ENCODE measurements around the gene CCNG2. TPM values are rescaled to one million over a fixed set of nuclear protein-coding genes. Genes with fewer than 3 reads are reported as not detected.
"Not testable (repeated sequence)": the region's sequence is repeated elsewhere in the genome, so short reads cannot be mapped to it uniquely, and the experiment has no call there.

Gene CCNG2
- total and polyA plus RNA-seq, 2 donors: 40.2 to 84.8 TPM

GRCh38 chr4:77132652-77133312, 24.2 kb upstream of the CCNG2 start:
- 65% methylated on average over 1 of the region's 1 CpG for WGBS
- Histone ChIP-seq H3K4me1 (ENCODE audit: insufficient read depth) (no peaks in the 10 kb centered on the region), H3K27ac (ENCODE audit: low read depth) (no peak overlapping the region), H3K36me3 (ENCODE audit: insufficient read depth) (no peaks in the 10 kb centered on the region), H3K4me3 (ENCODE audit: low read depth, low read length) (no peak overlapping the region)
- DNase-seq (ENCODE audit: extremely low spot score): no peak

- not testable (repeated sequence) for H3K4me3 ChIP-seq (ENCODE audit: low read depth, low read length)
- 73% methylated on average over 6 of the region's 6 CpGs for WGBS
Observed at GRCh38 chr4:77137448-77137847, 19.6 kb upstream of the CCNG2 start.

GRCh38 chr4:77141964-77142645, 14.9 kb upstream of the CCNG2 start:
- H3K4me3 ChIP-seq (ENCODE audit: low read depth, low read length): no peak overlapping the region
- no peak for DNase-seq (ENCODE audit: extremely low spot score)
- no peaks in the 10 kb centered on the region for H3K4me1 ChIP-seq (ENCODE audit: insufficient read depth)
- H3K27ac ChIP-seq (ENCODE audit: low read depth): peak overlapping the region; percentile 80
- H3K36me3 ChIP-seq (ENCODE audit: insufficient read depth): no peaks in the 10 kb centered on the region
- WGBS: 54% methylated on average over 6 of the region's 6 CpGs

More at GRCh38 chr4:77137448-77137847, 19.6 kb upstream of the CCNG2 start:
- not testable (repeated sequence) for H3K4me1 ChIP-seq (ENCODE audit: insufficient read depth); H3K27ac ChIP-seq (ENCODE audit: low read depth); DNase-seq (ENCODE audit: extremely low spot score); H3K36me3 ChIP-seq (ENCODE audit: insufficient read depth)

GRCh38 chr4:77142646-77143028, 14.4 kb upstream of the CCNG2 start:
- Histone ChIP-seq H3K4me3 (ENCODE audit: low read depth, low read length) (no peak overlapping the region), H3K4me1 (ENCODE audit: insufficient read depth) (no peaks in the 10 kb centered on the region), H3K36me3 (ENCODE audit: insufficient read depth) (no peaks in the 10 kb centered on the region), H3K27ac (ENCODE audit: low read depth) (no peak overlapping the region)
- DNase-seq (ENCODE audit: extremely low spot score): no peak
- 43% methylated on average over 4 of the region's 4 CpGs for WGBS

- Histone ChIP-seq H3K4me1 (ENCODE audit: insufficient read depth) (no peaks in the 10 kb centered on the region), H3K4me3 (ENCODE audit: low read depth, low read length) (no peak overlapping the region), H3K36me3 (ENCODE audit: insufficient read depth) (no peaks in the 10 kb centered on the region), H3K27ac (ENCODE audit: low read depth) (no peak overlapping the region)
- no peak for DNase-seq (ENCODE audit: extremely low spot score)
- WGBS: 41% methylated on average over 3 of the region's 3 CpGs
Observed at GRCh38 chr4:77143091-77143490, 13.9 kb upstream of the CCNG2 start.

- DNase-seq (ENCODE audit: extremely low spot score): no peak
- Histone ChIP-seq H3K4me3 (ENCODE audit: low read depth, low read length) (no peak overlapping the region), H3K27ac (ENCODE audit: low read depth) (peak overlapping the region; percentile 77), H3K4me1 (ENCODE audit: insufficient read depth) (no peaks in the 10 kb centered on the region), H3K36me3 (ENCODE audit: insufficient read depth) (no peaks in the 10 kb centered on the region)
- 43% methylated on average over 1 of the region's 1 CpG for WGBS
Observed at GRCh38 chr4:77145842-77146185, 11.2 kb upstream of the CCNG2 start.

GRCh38 chr4:77146186-77147078, 10.6 kb upstream of the CCNG2 start:
- Histone ChIP-seq H3K4me3 (ENCODE audit: low read depth, low read length) (no peak overlapping the region), H3K36me3 (ENCODE audit: insufficient read depth) (no peaks in the 10 kb centered on the region), H3K4me1 (ENCODE audit: insufficient read depth) (no peaks in the 10 kb centered on the region), H3K27ac (ENCODE audit: low read depth) (peak overlapping the region; percentile 77)
- WGBS: 42% methylated on average over 3 of the region's 3 CpGs
- DNase-seq (ENCODE audit: extremely low spot score): no peak

GRCh38 chr4:77147079-77147782, 9.8 kb upstream of the CCNG2 start:
- Histone ChIP-seq H3K27ac (ENCODE audit: low read depth) (peak overlapping the region; percentile 56), H3K4me3 (ENCODE audit: low read depth, low read length) (no peak overlapping the region), H3K4me1 (ENCODE audit: insufficient read depth) (no peaks in the 10 kb centered on the region), H3K36me3 (ENCODE audit: insufficient read depth) (no peaks in the 10 kb centered on the region)
- WGBS: 69% methylated on average over 5 of the region's 5 CpGs
- no peak for DNase-seq (ENCODE audit: extremely low spot score)

GRCh38 chr4:77148078-77148477, 8.9 kb upstream of the CCNG2 start:
- Histone ChIP-seq H3K4me3 (ENCODE audit: low read depth, low read length) (no peak overlapping the region), H3K4me1 (ENCODE audit: insufficient read depth) (no peaks in the 10 kb centered on the region), H3K36me3 (ENCODE audit: insufficient read depth) (no peaks in the 10 kb centered on the region), H3K27ac (ENCODE audit: low read depth) (no peak overlapping the region)
- 89% methylated on average over 2 of the region's 2 CpGs for WGBS
- no peak for DNase-seq (ENCODE audit: extremely low spot score)

GRCh38 chr4:77149789-77150188, 7.2 kb upstream of the CCNG2 start:
- Histone ChIP-seq H3K4me3 (ENCODE audit: low read depth, low read length) (no peak overlapping the region), H3K27ac (ENCODE audit: low read depth) (no peak overlapping the region), H3K4me1 (ENCODE audit: insufficient read depth) (no peaks in the 10 kb centered on the region), H3K36me3 (ENCODE audit: insufficient read depth) (no peaks in the 10 kb centered on the region)
- no peak for DNase-seq (ENCODE audit: extremely low spot score)
- 98% methylated on average over 1 of the region's 1 CpG for WGBS

- no peak overlapping the region for H3K27ac ChIP-seq (ENCODE audit: low read depth)
- no peak overlapping the region for H3K4me3 ChIP-seq (ENCODE audit: low read depth, low read length)
- DNase-seq (ENCODE audit: extremely low spot score): no peak
- 81% methylated on average over 6 of the region's 6 CpGs for whole genome bisulfite sequencing
- no peaks in the 10 kb centered on the region for H3K4me1 ChIP-seq (ENCODE audit: insufficient read depth)
- no peaks in the 10 kb centered on the region for H3K36me3 ChIP-seq (ENCODE audit: insufficient read depth)
Observed at GRCh38 chr4:77151241-77151640, 5.8 kb upstream of the CCNG2 start.

- H3K4me1 ChIP-seq (ENCODE audit: insufficient read depth): no peaks in the 10 kb centered on the region
- no peaks in the 10 kb centered on the region for H3K36me3 ChIP-seq (ENCODE audit: insufficient read depth)
- DNase-seq (ENCODE audit: extremely low spot score): no peak
- no peak overlapping the region for H3K4me3 ChIP-seq (ENCODE audit: low read depth, low read length)
- WGBS: 42% methylated on average over 5 of the region's 5 CpGs
- no peak overlapping the region for H3K27ac ChIP-seq (ENCODE audit: low read depth)
Observed at GRCh38 chr4:77152421-77152820, 4.6 kb upstream of the CCNG2 start.

- Histone ChIP-seq H3K4me1 (ENCODE audit: insufficient read depth) (no peaks in the 10 kb centered on the region), H3K27ac (ENCODE audit: low read depth) (no peak overlapping the region), H3K4me3 (ENCODE audit: low read depth, low read length) (no peak overlapping the region), H3K36me3 (ENCODE audit: insufficient read depth) (no peaks in the 10 kb centered on the region)
- WGBS: 62% methylated on average over 3 of the region's 3 CpGs
- DNase-seq (ENCODE audit: extremely low spot score): no peak
Observed at GRCh38 chr4:77153006-77153405, 4.0 kb upstream of the CCNG2 start.
